ENCODE data around the gene MED22. TPM values are rescaled to one million over a fixed set of nuclear protein-coding genes. Genes with fewer than 3 reads are reported as not detected.
"Not testable (repeated sequence)": the region's sequence is repeated elsewhere in the genome, so short reads cannot be mapped to it uniquely, and the experiment has no call there.

Gene MED22
- total RNA-seq, 1 donor from 2014 or later: 11.3 TPM

- not testable (repeated sequence) for DNase-seq (ENCODE audit: low read depth in 2 of 2)
Observed at GRCh38 chr9:133377280-133377679, 29.3 kb upstream of the MED22 start.

GRCh38 chr9:133375724-133376654 is 28.1 kb upstream of the MED22 start, which contains the start of the genes STKLD1 and SURF4:
STKLD1 (plus strand) TSS chr9:133376366; CDS start chr9:133376474, 108 bp downstream.
SURF4 (minus strand) TSS chr9:133376060; CDS start chr9:133375969, 91 bp downstream.
- peak; percentile 98 for DNase-seq (ENCODE audit: low read depth in 2 of 2)

- DNase-seq (ENCODE audit: low read depth in 2 of 2): peak; percentile 41 to 42
Observed at GRCh38 chr9:133375116-133375723, 27.3 kb upstream of the MED22 start.

GRCh38 chr9:133374612-133375115 is 26.7 kb upstream of the MED22 start:
- DNase-seq (ENCODE audit: low read depth in 2 of 2): peak in 1 of 2 donors; percentile 55

GRCh38 chr9:133372144-133372543 is 24.2 kb upstream of the MED22 start:
- no peak for DNase-seq (ENCODE audit: low read depth in 2 of 2)

- no peak for DNase-seq (ENCODE audit: low read depth in 2 of 2)
Observed at GRCh38 chr9:133371261-133371711, 23.4 kb upstream of the MED22 start.

- DNase-seq (ENCODE audit: low read depth in 2 of 2): no peak
Observed at GRCh38 chr9:133370685-133371084, 22.8 kb upstream of the MED22 start.

GRCh38 chr9:133369933-133370332 is 22.0 kb upstream of the MED22 start:
- no peak for DNase-seq (ENCODE audit: low read depth in 2 of 2)

GRCh38 chr9:133369422-133369821 is 21.5 kb upstream of the MED22 start:
- no peak for DNase-seq (ENCODE audit: low read depth in 2 of 2)

- peak; percentile 11 to 78 for DNase-seq (ENCODE audit: low read depth in 2 of 2)
Observed at GRCh38 chr9:133368249-133368881, 20.4 kb upstream of the MED22 start.

- DNase-seq (ENCODE audit: low read depth in 2 of 2): no peak
Observed at GRCh38 chr9:133367778-133368177, 19.8 kb upstream of the MED22 start.

GRCh38 chr9:133367221-133367620 is 19.3 kb upstream of the MED22 start:
- no peak for DNase-seq (ENCODE audit: low read depth in 2 of 2)

GRCh38 chr9:133366435-133366834 is 18.5 kb upstream of the MED22 start:
- no peak for DNase-seq (ENCODE audit: low read depth in 2 of 2)

- no peak for DNase-seq (ENCODE audit: low read depth in 2 of 2)
Observed at GRCh38 chr9:133362359-133363044, 14.6 kb upstream of the MED22 start.

- DNase-seq (ENCODE audit: low read depth in 2 of 2): no peak
Observed at GRCh38 chr9:133361507-133362092, 13.7 kb upstream of the MED22 start.

GRCh38 chr9:133360400-133361393 is 12.8 kb upstream of the MED22 start:
- DNase-seq (ENCODE audit: low read depth in 2 of 2): no peak

- DNase-seq (ENCODE audit: low read depth in 2 of 2): peak; percentile 16 to 46
Observed at GRCh38 chr9:133359399-133360175, 11.7 kb upstream of the MED22 start.

- no peak for DNase-seq (ENCODE audit: low read depth in 2 of 2)
Observed at GRCh38 chr9:133357656-133358055, 9.7 kb upstream of the MED22 start.

Measured in lung microvascular endothelial cell (primary cell).